HG03439 (cell line): Measurements from ENCODE around the gene NRG2.

Experiments
- ATAC-seq: cut with Tn5 transposase; IDR thresholded peaks from one replicate; pipeline ENCODE4 v1.9.1; 2021; ENCODE audit warnings: mild to moderate bottlenecking, moderate library complexity; ENCODE audit not compliant: unreplicated experiment

NRG2 gene

GRCh38 chr5:139804800-139805397, 238.2 kb downstream of the NRG2 start:
- ATAC-seq = no peak

GRCh38 chr5:139803978-139804377, 239.1 kb downstream of the NRG2 start:
- ATAC-seq = no peak

- ATAC-seq = no peak
Measured at GRCh38 chr5:139799359-139799758, 243.7 kb downstream of the NRG2 start.

- ATAC-seq = no peak
Measured at GRCh38 chr5:139798883-139799282, 244.2 kb downstream of the NRG2 start.

GRCh38 chr5:139797856-139798510, 245.1 kb downstream of the NRG2 start:
- ATAC-seq = no peak

- no peak for ATAC-seq
Measured at GRCh38 chr5:139797335-139797734, 245.8 kb downstream of the NRG2 start.
